GM12875 (cell line): ENCODE measurements around the gene ZNF48.
A peak's percentile ranks its signal among the peaks of the same experiment; 100 is the strongest.
"Not testable (repeated sequence)": the region's sequence is repeated elsewhere in the genome, so short reads cannot be mapped to it uniquely, and the experiment has no call there.

Experiments used
- H3K4me3 ChIP-seq: one replicate; pipeline ENCODE4 v1.5.1; 2011; ENCODE audit warnings: low read depth, low read length, control low read depth
- TF ChIP-seq, protein P1 (sequence below): IDR thresholded peaks from 2 replicates; pipeline ENCODE4 v1.5.1; 2011; ENCODE audit warnings: low read depth, mild to moderate bottlenecking, control low read depth, inconsistent platforms, low read length, moderate library complexity, borderline replicate concordance; ENCODE audit not compliant: insufficient read depth

ZNF48 gene

DNA sequence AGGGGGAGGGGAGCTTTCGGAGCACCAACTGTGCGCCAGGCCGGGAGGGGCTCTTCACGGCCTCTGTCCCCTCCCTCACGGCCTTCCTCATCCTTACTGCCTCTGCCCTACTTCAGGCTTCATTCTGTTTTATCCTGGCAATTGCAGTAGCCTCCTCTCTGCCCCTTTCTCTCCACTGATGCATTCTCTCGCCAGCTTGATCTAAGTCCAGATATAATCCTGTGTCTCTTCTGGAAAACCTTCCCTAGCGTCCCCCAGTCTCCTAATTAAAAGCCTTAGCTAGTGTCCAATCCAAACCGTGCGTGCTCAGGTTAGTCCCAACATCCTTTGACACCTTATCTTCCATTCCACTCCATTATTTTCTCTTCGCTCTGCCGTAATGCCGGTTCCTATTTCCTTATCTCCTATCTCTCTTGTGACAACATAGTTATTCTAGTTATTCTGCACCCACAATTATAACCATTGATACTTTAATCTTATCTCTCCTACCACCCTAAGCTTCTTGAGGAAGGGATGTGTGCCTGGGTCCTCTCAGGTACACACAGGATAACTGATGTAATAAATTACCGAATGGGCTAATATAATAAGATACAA, 869 bp downstream of the ZNF48 start:
- peak overlapping the region; percentile 73 for H3K4me3 ChIP-seq
- TF ChIP-seq, protein P1, sequence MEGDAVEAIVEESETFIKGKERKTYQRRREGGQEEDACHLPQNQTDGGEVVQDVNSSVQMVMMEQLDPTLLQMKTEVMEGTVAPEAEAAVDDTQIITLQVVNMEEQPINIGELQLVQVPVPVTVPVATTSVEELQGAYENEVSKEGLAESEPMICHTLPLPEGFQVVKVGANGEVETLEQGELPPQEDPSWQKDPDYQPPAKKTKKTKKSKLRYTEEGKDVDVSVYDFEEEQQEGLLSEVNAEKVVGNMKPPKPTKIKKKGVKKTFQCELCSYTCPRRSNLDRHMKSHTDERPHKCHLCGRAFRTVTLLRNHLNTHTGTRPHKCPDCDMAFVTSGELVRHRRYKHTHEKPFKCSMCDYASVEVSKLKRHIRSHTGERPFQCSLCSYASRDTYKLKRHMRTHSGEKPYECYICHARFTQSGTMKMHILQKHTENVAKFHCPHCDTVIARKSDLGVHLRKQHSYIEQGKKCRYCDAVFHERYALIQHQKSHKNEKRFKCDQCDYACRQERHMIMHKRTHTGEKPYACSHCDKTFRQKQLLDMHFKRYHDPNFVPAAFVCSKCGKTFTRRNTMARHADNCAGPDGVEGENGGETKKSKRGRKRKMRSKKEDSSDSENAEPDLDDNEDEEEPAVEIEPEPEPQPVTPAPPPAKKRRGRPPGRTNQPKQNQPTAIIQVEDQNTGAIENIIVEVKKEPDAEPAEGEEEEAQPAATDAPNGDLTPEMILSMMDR = no peak

DNA sequence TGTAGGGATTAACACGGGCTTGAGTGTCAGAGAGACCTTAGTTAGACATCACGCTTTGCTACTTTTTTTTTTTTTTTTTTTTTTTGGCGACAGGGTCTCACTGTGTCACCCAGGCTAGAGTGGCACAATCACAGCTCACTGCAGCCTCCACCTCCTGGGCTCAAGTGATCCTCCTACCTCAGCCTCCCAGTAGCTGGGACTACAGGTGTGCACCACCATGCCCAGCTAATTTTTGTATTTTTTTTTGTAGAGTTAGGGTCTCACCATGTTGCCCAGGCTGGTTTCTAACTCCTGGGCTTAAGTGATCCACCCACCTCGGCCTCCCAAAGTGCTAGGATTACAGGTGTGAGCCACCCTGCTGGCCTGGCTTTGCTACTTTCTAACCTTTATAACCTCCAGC, 1.4 kb downstream of the ZNF48 start:
- H3K4me3 ChIP-seq = not testable (repeated sequence)

DNA sequence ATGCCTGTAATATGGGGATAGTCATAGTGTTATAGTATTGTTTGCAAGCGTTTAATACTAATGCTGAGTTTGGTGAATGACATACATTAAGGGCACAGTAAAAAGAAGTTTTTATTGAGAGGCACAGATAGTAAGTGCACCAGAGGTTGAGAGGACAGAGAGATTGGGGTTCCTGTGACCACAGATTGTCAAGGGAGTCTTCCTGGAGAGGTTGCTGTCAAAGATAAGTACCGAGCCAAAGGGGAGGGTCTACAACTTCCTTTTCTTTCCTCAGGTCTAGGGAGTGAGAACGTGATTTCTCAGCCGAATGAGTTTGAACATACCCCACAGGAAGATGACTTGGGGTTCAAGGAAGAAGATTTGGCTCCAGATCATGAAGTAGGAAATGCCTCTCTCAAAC, 1.8 kb downstream of the ZNF48 start:
- no peak overlapping the region for H3K4me3 ChIP-seq
- TF ChIP-seq, protein P1 = no peak

DNA sequence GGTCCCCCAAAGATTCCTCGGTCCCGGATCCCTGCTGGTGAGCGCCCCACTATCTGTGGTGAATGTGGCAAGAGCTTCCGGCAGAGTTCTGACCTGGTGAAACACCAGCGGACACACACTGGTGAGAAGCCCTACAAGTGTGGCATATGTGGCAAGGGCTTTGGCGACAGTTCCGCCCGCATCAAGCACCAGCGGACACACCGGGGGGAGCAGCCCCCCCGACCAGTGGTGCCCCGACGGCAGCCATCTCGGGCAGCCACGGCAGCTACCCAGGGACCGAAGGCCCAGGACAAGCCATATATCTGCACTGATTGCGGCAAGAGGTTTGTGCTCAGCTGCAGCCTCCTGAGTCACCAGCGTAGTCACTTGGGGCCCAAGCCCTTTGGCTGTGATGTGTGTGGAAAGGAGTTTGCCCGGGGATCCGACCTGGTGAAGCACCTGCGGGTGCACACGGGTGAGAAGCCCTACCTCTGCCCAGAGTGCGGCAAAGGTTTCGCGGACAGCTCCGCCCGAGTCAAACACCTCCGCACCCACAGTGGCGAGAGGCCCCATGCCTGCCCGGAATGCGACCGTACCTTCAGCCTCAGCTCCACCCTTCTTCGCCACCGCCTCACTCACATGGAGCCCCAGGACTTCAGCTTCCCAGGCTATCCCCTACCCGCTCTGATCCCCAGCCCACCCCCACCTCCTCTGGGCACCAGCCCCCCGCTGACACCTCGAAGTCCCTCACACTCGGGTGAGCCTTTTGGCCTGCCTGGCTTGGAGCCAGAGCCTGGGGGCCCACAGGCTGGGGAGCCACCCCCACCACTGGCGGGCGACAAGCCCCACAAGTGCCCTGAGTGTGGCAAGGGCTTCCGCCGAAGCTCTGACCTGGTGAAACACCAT, 2.8 kb downstream of the ZNF48 start:
- TF ChIP-seq, protein P1 = no peak
- no peak overlapping the region for H3K4me3 ChIP-seq

DNA sequence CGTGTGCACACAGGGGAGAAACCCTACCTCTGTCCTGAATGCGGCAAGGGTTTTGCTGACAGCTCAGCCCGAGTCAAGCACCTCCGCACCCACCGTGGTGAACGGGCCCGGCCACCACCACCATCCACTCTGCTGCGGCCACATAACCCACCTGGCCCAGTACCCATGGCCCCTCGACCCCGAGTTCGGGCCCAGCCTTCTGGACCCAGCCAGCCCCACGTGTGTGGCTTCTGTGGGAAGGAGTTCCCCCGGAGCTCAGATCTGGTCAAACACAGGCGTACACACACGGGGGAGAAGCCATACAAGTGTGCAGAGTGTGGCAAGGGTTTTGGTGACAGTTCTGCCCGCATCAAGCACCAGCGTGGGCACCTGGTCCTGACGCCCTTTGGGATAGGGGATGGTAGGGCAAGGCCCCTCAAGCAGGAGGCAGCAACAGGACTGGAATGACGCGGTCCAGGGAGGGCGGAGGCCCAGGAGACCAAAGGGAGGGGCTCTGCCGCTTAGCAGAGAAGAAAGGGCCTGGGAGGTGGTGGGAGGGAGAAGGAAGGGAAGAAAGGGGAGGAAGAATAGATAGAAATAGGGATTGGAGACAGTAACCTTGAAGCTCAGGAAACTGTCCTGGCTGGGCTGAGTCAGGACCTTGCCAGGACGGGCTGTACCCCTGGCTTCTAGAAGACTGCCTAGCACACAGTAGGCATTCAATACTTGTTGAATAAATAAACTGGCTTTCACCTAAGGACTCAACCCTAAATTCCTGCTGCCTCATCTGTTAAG, 3.6 kb downstream of the ZNF48 start:
- no peak overlapping the region for H3K4me3 ChIP-seq
- TF ChIP-seq, protein P1 = no peak

DNA sequence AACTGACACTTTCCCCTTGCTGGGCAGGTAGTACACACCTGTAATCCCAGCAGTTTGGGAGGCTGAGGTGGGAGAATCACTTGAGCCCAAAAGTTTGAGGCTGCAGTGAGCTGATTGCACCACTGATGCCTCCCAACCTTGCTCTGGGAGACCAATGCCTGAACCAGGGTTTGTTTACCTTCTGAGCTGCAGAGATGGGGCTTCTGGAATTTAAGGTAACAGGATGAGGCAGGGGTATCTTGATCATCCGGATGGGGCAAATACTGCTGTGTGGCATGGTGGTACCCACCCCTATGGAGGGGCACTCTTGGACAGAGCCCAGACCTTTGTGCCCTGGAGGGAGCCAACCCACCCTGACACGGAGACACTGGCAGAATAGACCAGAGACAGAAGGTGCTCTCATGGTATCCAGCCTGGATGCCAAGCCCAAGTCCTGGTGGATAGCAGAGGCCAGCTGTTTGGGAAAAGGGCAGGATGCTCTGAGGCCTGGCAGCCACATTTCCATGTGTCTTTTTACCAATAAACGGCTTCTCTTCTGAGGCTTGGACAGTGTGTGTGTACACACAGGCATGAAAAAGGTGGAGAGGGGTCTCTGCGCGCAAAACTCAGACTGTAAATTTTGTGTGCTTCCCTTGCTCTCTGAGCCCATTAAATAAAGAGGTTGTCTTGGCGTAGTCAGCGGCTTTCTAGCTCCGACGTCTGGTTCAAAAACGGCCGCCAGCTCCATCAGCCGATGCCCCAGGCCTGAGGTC, 4.4 kb downstream of the ZNF48 start:
- TF ChIP-seq, protein P1 = no peak
- H3K4me3 ChIP-seq = peak overlapping the region; percentile 47
